ENCODE data around the gene ZBTB21. TPM values are rescaled to one million over a fixed set of nuclear protein-coding genes. Genes with fewer than 3 reads are reported as not detected.

ZBTB21 gene
- total and polyA plus RNA-seq, 2 donors (not counting 1 experiment from before 2014, with no cell fraction given): 8.9 to 9.1 TPM

DNA sequence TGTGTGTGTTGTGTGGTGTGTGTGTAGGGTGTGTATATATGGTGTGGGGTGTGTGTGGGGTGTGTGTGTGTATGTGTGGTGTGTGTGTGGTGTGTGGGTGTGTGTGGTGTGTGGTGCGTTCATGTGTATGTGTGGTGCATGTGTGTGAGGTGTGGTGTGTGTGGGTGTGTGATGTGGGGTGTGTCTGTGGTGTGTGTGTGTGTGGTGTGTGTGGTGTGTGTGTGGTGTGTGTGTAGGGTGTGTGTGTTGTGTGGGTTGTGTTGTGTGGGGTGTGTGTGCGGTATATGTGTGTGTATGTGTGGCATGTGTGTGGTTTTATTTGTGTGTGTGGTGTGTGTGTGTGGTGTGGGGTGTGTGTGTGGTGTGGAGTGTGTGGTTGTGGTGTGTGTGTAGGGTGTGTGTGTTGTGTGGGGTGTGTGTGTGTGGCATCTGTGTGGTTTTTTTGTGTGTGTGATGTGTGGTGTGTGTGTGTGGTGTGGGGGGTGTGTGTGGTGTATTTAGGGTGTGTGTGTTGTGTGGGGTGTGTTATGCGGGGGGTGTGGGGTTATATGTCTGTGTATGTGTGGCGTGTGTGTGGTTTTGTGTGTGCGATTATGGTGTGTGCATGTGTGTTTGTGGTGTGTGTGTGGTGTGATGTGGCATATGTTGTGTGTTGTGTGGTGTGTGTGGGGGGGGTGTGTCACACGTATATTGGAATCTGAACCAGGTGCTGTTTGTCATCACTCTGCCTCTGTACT, 17.1 kb upstream of the ZBTB21 start:
- no peaks in the 10 kb centered on the region for H3K9me3 ChIP-seq (ENCODE audit: control insufficient read depth, insufficient read depth, low read depth, low read length)
- H3K27me3 ChIP-seq (ENCODE audit: control insufficient read depth, insufficient read depth, low read length): peaks cover 6% of the 10 kb centered on the region
- H4K20me1 ChIP-seq (ENCODE audit: control insufficient read depth, extremely low read depth, insufficient read depth, low read length): no peaks in the 10 kb centered on the region
- H3K4me3 ChIP-seq (replicated peaks in 1 of 4; ENCODE audit: control extremely low read depth in 1 of 4, insufficient read depth in 1 of 4, low read depth in 3 of 4, low read length in 4 of 4): no peak overlapping the region
- no peak overlapping the region for H3K9ac ChIP-seq (ENCODE audit: insufficient read depth, low read length)
- no peaks in the 10 kb centered on the region for H3K79me2 ChIP-seq (ENCODE audit: control insufficient read depth, insufficient read depth, low read length)
- DNase-seq (ENCODE audit: low read depth in 2 of 2): no peak
- no peak overlapping the region for H3K4me2 ChIP-seq (ENCODE audit: extremely low read depth, insufficient read depth, low read length)
- H3K4me1 ChIP-seq (ENCODE audit: control insufficient read depth, extremely low read depth, insufficient read depth, low read length): peaks cover 10% of the 10 kb centered on the region
- H3K36me3 ChIP-seq (ENCODE audit: control insufficient read depth, insufficient read depth, low read length): no peaks in the 10 kb centered on the region
- no peak overlapping the region for H3K27ac ChIP-seq (ENCODE audit: insufficient read depth, low read length)
- TF ChIP-seq, protein P1, sequence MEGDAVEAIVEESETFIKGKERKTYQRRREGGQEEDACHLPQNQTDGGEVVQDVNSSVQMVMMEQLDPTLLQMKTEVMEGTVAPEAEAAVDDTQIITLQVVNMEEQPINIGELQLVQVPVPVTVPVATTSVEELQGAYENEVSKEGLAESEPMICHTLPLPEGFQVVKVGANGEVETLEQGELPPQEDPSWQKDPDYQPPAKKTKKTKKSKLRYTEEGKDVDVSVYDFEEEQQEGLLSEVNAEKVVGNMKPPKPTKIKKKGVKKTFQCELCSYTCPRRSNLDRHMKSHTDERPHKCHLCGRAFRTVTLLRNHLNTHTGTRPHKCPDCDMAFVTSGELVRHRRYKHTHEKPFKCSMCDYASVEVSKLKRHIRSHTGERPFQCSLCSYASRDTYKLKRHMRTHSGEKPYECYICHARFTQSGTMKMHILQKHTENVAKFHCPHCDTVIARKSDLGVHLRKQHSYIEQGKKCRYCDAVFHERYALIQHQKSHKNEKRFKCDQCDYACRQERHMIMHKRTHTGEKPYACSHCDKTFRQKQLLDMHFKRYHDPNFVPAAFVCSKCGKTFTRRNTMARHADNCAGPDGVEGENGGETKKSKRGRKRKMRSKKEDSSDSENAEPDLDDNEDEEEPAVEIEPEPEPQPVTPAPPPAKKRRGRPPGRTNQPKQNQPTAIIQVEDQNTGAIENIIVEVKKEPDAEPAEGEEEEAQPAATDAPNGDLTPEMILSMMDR (conservative IDR thresholded peaks at IDR 0.05 in 1 of 2, IDR thresholded peaks at IDR 0.05 in 1 of 2; ENCODE audit: low read depth in 1 of 2, low read length in 2 of 2): no peak
- TF ChIP-seq EZH2 (IDR thresholded peaks at IDR 0.05; ENCODE audit: low read length, missing control alignments): no peak
- H2AFZ ChIP-seq (ENCODE audit: low read length): no peak overlapping the region

DNA sequence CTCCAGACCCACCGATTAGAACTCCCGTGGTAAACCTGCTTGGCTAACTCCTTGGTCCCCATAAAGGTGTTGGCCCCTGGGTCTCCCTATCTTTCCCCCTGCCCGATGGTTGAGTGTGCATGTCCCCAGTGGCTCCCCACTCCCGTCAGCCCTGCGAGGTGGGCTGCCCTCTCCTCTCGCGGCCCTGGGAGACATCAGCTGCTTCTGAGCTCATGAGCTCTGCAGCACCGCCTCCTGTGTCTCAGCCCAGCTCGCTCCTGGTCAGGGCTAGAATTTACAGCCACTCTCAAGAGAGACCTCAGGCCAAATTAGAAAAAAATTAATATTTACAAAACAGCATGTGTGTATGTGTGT, 15.9 kb upstream of the ZBTB21 start:
- Histone ChIP-seq H3K79me2 (ENCODE audit: control insufficient read depth, insufficient read depth, low read length) (no peaks in the 10 kb centered on the region), H3K36me3 (ENCODE audit: control insufficient read depth, insufficient read depth, low read length) (no peaks in the 10 kb centered on the region), H3K27me3 (ENCODE audit: control insufficient read depth, insufficient read depth, low read length) (peaks cover 6% of the 10 kb centered on the region), H3K4me1 (ENCODE audit: control insufficient read depth, extremely low read depth, insufficient read depth, low read length) (peaks cover 10% of the 10 kb centered on the region), H2AFZ (ENCODE audit: low read length) (no peak overlapping the region), H3K9ac (ENCODE audit: insufficient read depth, low read length) (no peak overlapping the region), H3K27ac (ENCODE audit: insufficient read depth, low read length) (peak overlapping the region; percentile 57), H4K20me1 (ENCODE audit: control insufficient read depth, extremely low read depth, insufficient read depth, low read length) (no peaks in the 10 kb centered on the region), H3K4me3 (replicated peaks in 1 of 4; ENCODE audit: control extremely low read depth in 1 of 4, insufficient read depth in 1 of 4, low read depth in 3 of 4, low read length in 4 of 4) (no peak overlapping the region), H3K4me2 (ENCODE audit: extremely low read depth, insufficient read depth, low read length) (peak overlapping the region; percentile 54), H3K9me3 (ENCODE audit: control insufficient read depth, insufficient read depth, low read depth, low read length) (no peaks in the 10 kb centered on the region)
- TF ChIP-seq, protein P1 (conservative IDR thresholded peaks at IDR 0.05 in 1 of 2, IDR thresholded peaks at IDR 0.05 in 1 of 2; ENCODE audit: low read depth in 1 of 2, low read length in 2 of 2): no peak
- no peak for TF ChIP-seq EZH2 (IDR thresholded peaks at IDR 0.05; ENCODE audit: low read length, missing control alignments)
- no peak for DNase-seq (ENCODE audit: low read depth in 2 of 2)

- no peak for TF ChIP-seq EZH2 (IDR thresholded peaks at IDR 0.05; ENCODE audit: low read length, missing control alignments)
- TF ChIP-seq, protein P1 (conservative IDR thresholded peaks at IDR 0.05 in 1 of 2, IDR thresholded peaks at IDR 0.05 in 1 of 2; ENCODE audit: low read depth in 1 of 2, low read length in 2 of 2): no peak
- Histone ChIP-seq H3K4me1 (ENCODE audit: control insufficient read depth, extremely low read depth, insufficient read depth, low read length) (peaks cover 10% of the 10 kb centered on the region), H3K36me3 (ENCODE audit: control insufficient read depth, insufficient read depth, low read length) (no peaks in the 10 kb centered on the region), H3K9me3 (ENCODE audit: control insufficient read depth, insufficient read depth, low read depth, low read length) (no peaks in the 10 kb centered on the region), H3K27ac (ENCODE audit: insufficient read depth, low read length) (peak overlapping the region; percentile 57), H3K79me2 (ENCODE audit: control insufficient read depth, insufficient read depth, low read length) (no peaks in the 10 kb centered on the region), H3K9ac (ENCODE audit: insufficient read depth, low read length) (peak overlapping the region; percentile 20), H3K27me3 (ENCODE audit: control insufficient read depth, insufficient read depth, low read length) (peaks cover 6% of the 10 kb centered on the region), H3K4me2 (ENCODE audit: extremely low read depth, insufficient read depth, low read length) (peak overlapping the region; percentile 70), H2AFZ (ENCODE audit: low read length) (peak overlapping the region; percentile 20), H4K20me1 (ENCODE audit: control insufficient read depth, extremely low read depth, insufficient read depth, low read length) (no peaks in the 10 kb centered on the region), H3K4me3 (replicated peaks in 1 of 4; ENCODE audit: control extremely low read depth in 1 of 4, insufficient read depth in 1 of 4, low read depth in 3 of 4, low read length in 4 of 4) (no peak overlapping the region)
- DNase-seq (ENCODE audit: low read depth in 2 of 2): peak; percentile 79 to 83
Observed at GRCh38 chr21:42025376-42026081, 15.4 kb upstream of the ZBTB21 start.
